IMR-90 (cell line): Measurements from ENCODE around the gene CCDC141.

ENCODE experiments used
- BHLHE40 ChIP-seq: fragments of 150-350 bp; IDR thresholded peaks from 2 replicates; pipeline ENCODE4 v1.6.1; 2016; ENCODE audit warnings: mild to moderate bottlenecking, low read depth, low read length
- CEBPB ChIP-seq: IDR thresholded peaks from 2 replicates; pipeline ENCODE4 v1.6.1; 2012; ENCODE audit warnings: low read depth, low read length, improper control_type of control experiment
- MAZ ChIP-seq: IDR thresholded peaks from 2 replicates; pipeline ENCODE4 v1.6.1; 2012; ENCODE audit warnings: low read depth, mild to moderate bottlenecking, low read length, improper control_type of control experiment, moderate library complexity, borderline replicate concordance
- MXI1 ChIP-seq: IDR thresholded peaks from 2 replicates; pipeline ENCODE4 v1.6.1; 2012; ENCODE audit warnings: low read depth, mild to moderate bottlenecking, low read length, moderate library complexity, borderline replicate concordance
- NFE2L2 ChIP-seq: fragments of 150-350 bp; IDR thresholded peaks from 2 replicates; pipeline ENCODE4 v1.6.1; 2016; ENCODE audit warnings: low read depth, mild to moderate bottlenecking, low read length
- POLR2A ChIP-seq: IDR thresholded peaks from 2 replicates; pipeline ENCODE4 v1.6.1; 2012; ENCODE audit warnings: mild to moderate bottlenecking, low read depth, low read length
- RAD21 ChIP-seq: IDR thresholded peaks from 2 replicates; pipeline ENCODE4 v1.6.1; 2012; ENCODE audit warnings: low read length, improper control_type of control experiment
- RFX5 ChIP-seq: IDR thresholded peaks from 2 replicates; pipeline ENCODE4 v1.8.0; 2012; ENCODE audit warnings: low read depth, mild to moderate bottlenecking, low read length, moderate library complexity
- SMC3 ChIP-seq: fragments of 150-350 bp; IDR thresholded peaks from 2 replicates; pipeline ENCODE4 v1.6.1; 2016; ENCODE audit warnings: low read depth, mild to moderate bottlenecking, antibody characterized with exemption, low read length, moderate library complexity
- TF ChIP-seq, protein P1 (sequence below): conservative IDR thresholded peaks from 2 replicates; pipeline ENCODE4 v1.5.1; 2012; ENCODE audit warnings: mild to moderate bottlenecking, low read depth, low read length, improper control_type of control experiment
- TF ChIP-seq, protein P2 (sequence below): fragments of 150-350 bp; IDR thresholded peaks from 2 replicates; pipeline ENCODE4 v1.6.1; 2016; ENCODE audit warnings: low read depth, mild to moderate bottlenecking, low read length, moderate library complexity, borderline replicate concordance

DNA sequence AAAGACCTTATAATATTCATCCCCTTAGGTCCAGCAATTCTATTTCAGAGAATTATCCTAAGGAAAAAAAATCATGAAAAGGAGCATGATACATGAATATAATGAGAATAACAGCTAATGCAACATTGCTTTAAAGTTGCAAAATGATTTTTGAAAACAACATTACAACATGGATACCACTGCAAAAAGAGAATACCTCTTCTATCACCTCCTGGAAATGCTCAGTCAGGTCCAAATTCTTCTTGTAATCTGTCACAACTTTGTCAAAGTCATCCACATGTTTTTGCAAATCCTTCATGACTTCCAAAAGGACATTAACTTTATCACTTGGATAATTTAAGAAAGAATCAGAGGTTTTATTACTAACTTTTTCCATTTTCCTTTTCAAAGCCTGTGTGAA lies 194.8 kb downstream of the CCDC141 start:
- TF ChIP-seq, protein P1, sequence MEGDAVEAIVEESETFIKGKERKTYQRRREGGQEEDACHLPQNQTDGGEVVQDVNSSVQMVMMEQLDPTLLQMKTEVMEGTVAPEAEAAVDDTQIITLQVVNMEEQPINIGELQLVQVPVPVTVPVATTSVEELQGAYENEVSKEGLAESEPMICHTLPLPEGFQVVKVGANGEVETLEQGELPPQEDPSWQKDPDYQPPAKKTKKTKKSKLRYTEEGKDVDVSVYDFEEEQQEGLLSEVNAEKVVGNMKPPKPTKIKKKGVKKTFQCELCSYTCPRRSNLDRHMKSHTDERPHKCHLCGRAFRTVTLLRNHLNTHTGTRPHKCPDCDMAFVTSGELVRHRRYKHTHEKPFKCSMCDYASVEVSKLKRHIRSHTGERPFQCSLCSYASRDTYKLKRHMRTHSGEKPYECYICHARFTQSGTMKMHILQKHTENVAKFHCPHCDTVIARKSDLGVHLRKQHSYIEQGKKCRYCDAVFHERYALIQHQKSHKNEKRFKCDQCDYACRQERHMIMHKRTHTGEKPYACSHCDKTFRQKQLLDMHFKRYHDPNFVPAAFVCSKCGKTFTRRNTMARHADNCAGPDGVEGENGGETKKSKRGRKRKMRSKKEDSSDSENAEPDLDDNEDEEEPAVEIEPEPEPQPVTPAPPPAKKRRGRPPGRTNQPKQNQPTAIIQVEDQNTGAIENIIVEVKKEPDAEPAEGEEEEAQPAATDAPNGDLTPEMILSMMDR: no peak
- TF ChIP-seq BHLHE40 (no peak), POLR2A (no peak), MXI1 (no peak), NFE2L2 (no peak), RFX5 (no peak), SMC3 (no peak), RAD21 (no peak), CEBPB (no peak), MAZ (no peak)
- TF ChIP-seq, protein P2, sequence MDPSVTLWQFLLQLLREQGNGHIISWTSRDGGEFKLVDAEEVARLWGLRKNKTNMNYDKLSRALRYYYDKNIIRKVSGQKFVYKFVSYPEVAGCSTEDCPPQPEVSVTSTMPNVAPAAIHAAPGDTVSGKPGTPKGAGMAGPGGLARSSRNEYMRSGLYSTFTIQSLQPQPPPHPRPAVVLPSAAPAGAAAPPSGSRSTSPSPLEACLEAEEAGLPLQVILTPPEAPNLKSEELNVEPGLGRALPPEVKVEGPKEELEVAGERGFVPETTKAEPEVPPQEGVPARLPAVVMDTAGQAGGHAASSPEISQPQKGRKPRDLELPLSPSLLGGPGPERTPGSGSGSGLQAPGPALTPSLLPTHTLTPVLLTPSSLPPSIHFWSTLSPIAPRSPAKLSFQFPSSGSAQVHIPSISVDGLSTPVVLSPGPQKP: no peak
